Mucosa of stomach (tissue), 1 donor: Measurements from ENCODE around the gene STX16.

ENCODE experiments used
- H3K27me3 ChIP-seq: one replicate; pipeline ENCODE4 v1.7.0; 2013; ENCODE audit warnings: mild to moderate bottlenecking, low read length; ENCODE audit not compliant: control insufficient read depth, insufficient read depth
- H3K36me3 ChIP-seq: one replicate; pipeline ENCODE4 v1.7.0; 2013; ENCODE audit warnings: low read length; ENCODE audit not compliant: control insufficient read depth, insufficient read depth
- H3K4me1 ChIP-seq: one replicate; pipeline ENCODE4 v1.7.0; 2013; ENCODE audit warnings: mild to moderate bottlenecking, low read length; ENCODE audit not compliant: control insufficient read depth, insufficient read depth
- H3K4me3 ChIP-seq: one replicate; pipeline ENCODE4 v1.7.0; 2013; ENCODE audit warnings: low read length
- H3K9ac ChIP-seq: one replicate; pipeline ENCODE4 v1.7.0; 2013; ENCODE audit warnings: mild to moderate bottlenecking, low read length, moderate library complexity
- H3K9me3 ChIP-seq: one replicate; pipeline ENCODE4 v1.7.0; 2013; ENCODE audit warnings: mild to moderate bottlenecking, low read length, moderate library complexity; ENCODE audit not compliant: control insufficient read depth
- donor health status: Pancreatic carcinoma.

Gene STX16

GRCh38 chr20:58621906-58622548 is 29.1 kb upstream of the STX16 start:
- no peak overlapping the region for H3K4me3 ChIP-seq
- H3K9ac ChIP-seq: no peak overlapping the region
- H3K9me3 ChIP-seq: no peaks in the 10 kb centered on the region
- no peaks in the 10 kb centered on the region for H3K27me3 ChIP-seq
- no peaks in the 10 kb centered on the region for H3K36me3 ChIP-seq
- no peaks in the 10 kb centered on the region for H3K4me1 ChIP-seq

DNA sequence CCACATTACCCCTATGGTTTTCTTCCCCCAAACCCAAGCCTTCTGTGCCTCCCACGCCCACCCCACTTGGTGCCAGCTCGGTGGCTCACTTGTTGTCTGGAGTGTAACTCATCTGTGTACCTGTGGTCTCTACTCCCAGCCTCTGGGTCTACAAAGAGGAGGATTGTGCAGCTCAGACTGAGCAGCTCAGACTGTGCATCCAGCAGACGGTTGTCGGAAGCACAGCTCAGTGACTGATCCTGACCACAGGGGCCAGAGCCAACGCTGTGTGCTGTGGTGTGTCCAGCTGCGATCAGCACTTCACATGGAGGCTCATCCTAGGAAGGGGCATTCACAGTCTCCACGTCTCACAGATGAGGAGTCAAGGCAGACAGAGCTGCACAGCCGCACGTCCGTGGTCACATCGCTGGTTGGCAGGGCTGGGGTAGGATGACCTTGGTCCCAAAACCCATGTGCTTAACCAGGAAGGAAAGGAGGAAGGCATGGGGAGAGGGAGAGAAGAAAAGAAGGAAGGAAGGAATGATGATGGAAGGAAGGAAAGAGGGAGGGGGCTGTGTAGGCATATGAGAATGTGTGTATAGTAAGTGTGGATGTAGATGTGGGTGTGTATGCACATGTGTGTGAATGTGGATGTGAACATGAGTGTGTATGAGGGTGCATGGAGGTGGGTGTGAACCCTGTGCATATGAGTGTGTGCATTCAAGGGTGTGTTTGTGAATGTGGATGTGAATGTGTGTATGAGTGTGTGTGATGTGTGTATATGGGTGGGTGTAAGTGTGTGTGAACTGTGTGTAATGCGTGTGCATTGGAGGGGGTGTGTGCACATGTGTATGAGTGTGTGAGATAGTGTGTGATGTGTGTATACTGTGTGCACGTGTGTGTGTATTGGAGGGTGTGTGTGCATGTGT is 28.2 kb upstream of the STX16 start:
- no peaks in the 10 kb centered on the region for H3K4me1 ChIP-seq
- H3K27me3 ChIP-seq: no peaks in the 10 kb centered on the region
- no peak overlapping the region for H3K4me3 ChIP-seq
- no peaks in the 10 kb centered on the region for H3K36me3 ChIP-seq
- H3K9me3 ChIP-seq: no peaks in the 10 kb centered on the region
- H3K9ac ChIP-seq: no peak overlapping the region

DNA sequence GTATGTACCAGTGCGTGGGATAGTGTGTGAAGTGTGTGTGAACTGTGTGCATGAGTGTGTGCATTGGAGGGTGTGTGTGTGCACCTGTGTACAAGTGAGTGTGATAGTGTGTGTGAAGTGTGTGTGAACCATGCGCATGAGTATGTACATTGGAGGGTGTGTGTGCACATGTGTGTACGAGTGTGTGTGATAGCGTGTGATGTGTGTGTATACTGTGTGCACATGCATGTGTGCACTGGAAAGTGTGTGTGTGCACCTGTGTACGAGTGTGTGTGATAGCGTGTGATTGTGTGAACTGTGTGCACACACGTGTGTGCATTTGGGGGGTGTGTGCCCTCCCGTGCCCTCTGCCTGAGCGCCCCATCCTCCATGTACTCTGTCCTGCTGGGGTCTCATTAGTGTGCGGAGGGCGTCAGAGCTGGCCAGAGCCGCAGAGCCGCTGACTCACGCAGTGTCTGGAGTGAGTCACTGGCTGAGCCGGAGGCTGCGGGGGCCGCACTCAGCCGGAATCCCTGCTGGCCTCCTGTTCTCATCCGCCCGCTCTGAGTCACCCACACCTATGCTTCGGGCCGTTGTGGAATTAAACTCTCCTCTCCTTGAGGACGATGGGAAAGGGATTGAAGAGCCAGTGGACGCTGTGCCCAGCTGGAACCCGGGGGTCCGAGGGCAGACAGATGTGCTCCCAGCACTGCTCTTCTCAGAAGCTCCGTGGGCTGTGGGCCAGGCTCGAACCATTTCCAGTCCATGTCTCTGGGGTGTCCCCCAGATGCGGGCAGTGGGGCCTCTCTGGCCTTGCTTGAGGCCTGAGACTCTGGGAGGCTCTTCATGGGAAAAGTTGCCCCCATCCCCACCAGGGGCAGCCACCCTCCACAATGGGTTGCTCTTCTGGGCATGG is 27.3 kb upstream of the STX16 start:
- H3K4me3 ChIP-seq: no peak overlapping the region
- H3K27me3 ChIP-seq: no peaks in the 10 kb centered on the region
- H3K9me3 ChIP-seq: no peaks in the 10 kb centered on the region
- no peak overlapping the region for H3K9ac ChIP-seq
- H3K36me3 ChIP-seq: no peaks in the 10 kb centered on the region
- no peaks in the 10 kb centered on the region for H3K4me1 ChIP-seq

GRCh38 chr20:58624687-58625086 is 26.4 kb upstream of the STX16 start:
- H3K27me3 ChIP-seq: no peaks in the 10 kb centered on the region
- no peaks in the 10 kb centered on the region for H3K4me1 ChIP-seq
- H3K9ac ChIP-seq: no peak overlapping the region
- H3K4me3 ChIP-seq: no peak overlapping the region
- H3K9me3 ChIP-seq: no peaks in the 10 kb centered on the region
- H3K36me3 ChIP-seq: no peaks in the 10 kb centered on the region

DNA sequence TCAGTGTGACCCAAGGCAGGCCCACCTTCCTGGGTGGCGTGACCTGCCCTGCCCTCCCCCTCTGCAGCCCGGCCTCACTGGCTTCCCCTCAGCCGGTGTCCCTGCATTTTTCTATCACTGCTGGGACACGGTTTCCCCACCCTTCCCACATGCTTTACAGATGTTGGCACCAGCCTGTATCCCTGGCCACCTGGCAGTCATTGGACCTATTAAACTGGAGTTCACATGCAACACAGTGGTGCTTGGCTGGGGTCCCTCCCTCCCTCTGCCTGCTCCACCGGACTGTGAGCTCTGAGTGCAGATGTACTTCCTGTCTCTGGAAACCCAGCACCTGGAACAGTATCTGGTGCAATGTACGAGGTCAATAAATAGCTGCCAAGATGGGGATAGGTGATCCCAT is 25.5 kb upstream of the STX16 start:
- Histone ChIP-seq H3K27me3 (no peaks in the 10 kb centered on the region), H3K4me1 (no peaks in the 10 kb centered on the region), H3K4me3 (no peak overlapping the region), H3K9ac (no peak overlapping the region), H3K9me3 (no peaks in the 10 kb centered on the region), H3K36me3 (no peaks in the 10 kb centered on the region)

- Histone ChIP-seq H3K27me3 (peaks cover 4% of the 10 kb centered on the region), H3K9ac (no peak overlapping the region), H3K4me1 (no peaks in the 10 kb centered on the region)
Measured at GRCh38 chr20:58626051-58626450, 25.0 kb upstream of the STX16 start.

GRCh38 chr20:58627212-58628072 is 23.6 kb upstream of the STX16 start:
- H3K36me3 ChIP-seq: no peaks in the 10 kb centered on the region
- H3K4me1 ChIP-seq: no peaks in the 10 kb centered on the region
- H3K9ac ChIP-seq: no peak overlapping the region
- H3K4me3 ChIP-seq: no peak overlapping the region
- peaks cover 7% of the 10 kb centered on the region for H3K27me3 ChIP-seq
- no peaks in the 10 kb centered on the region for H3K9me3 ChIP-seq

More at GRCh38 chr20:58626051-58626450, 25.0 kb upstream of the STX16 start:
- H3K4me3 ChIP-seq: no peak overlapping the region
- no peaks in the 10 kb centered on the region for H3K9me3 ChIP-seq
- no peaks in the 10 kb centered on the region for H3K36me3 ChIP-seq

DNA sequence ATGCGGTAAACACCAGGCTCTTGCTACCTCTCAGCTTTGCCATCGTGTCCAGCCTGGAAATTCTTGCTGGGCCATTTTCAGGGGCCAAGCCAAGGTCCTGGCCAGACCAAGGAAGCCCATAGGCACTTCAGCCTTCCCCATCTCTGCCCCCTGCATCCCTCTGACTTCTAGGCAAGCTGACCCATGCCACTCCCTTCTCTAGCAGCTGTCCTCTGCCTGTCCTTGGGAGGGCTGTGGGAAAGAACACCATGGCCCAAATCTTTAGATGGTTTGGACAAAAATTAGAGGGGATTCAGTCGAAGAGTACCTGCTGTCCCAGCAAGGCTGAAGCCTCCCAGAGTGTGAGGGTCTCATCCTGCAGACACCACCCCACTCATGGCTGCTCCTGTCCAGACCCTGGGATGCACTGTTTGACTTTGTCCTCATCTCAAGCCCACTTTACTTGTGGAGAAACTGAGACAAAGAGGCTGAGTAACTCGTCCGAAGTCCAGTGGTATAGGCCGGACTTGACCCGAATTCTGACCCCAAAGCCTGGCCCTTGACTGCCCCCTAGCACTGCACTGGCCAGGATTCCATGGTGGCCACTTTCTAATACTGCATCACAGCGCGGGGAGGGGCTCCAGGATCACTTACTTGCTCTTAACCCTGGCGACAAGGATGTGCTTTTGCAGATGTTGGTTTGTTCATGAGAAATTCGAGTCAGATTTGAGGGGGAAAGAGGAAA is 22.4 kb upstream of the STX16 start:
- Histone ChIP-seq H3K27me3 (peaks cover 7% of the 10 kb centered on the region), H3K4me1 (no peaks in the 10 kb centered on the region), H3K9ac (no peak overlapping the region), H3K36me3 (no peaks in the 10 kb centered on the region), H3K9me3 (no peaks in the 10 kb centered on the region), H3K4me3 (no peak overlapping the region)

DNA sequence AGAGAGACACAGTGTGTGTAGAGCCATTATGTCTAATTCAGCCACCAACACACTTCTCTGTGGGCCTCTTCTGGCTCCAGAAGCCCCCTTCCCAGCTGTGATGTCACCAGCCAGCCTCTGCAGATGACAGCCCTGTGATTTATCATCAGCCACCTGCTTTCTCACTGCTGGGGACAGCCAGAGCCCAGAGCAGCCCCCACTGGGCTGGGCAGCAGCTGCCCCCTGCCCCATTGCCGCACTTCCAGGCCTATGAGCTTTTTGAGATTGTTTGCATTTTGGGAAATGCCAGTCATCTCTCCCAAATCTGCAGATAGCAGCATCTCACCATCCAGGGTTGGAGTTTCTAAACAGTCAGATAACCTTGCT is 21.9 kb upstream of the STX16 start:
- Histone ChIP-seq H3K9ac (no peak overlapping the region), H3K4me1 (no peaks in the 10 kb centered on the region), H3K4me3 (no peak overlapping the region), H3K9me3 (no peaks in the 10 kb centered on the region), H3K27me3 (peaks cover 7% of the 10 kb centered on the region), H3K36me3 (no peaks in the 10 kb centered on the region)

DNA sequence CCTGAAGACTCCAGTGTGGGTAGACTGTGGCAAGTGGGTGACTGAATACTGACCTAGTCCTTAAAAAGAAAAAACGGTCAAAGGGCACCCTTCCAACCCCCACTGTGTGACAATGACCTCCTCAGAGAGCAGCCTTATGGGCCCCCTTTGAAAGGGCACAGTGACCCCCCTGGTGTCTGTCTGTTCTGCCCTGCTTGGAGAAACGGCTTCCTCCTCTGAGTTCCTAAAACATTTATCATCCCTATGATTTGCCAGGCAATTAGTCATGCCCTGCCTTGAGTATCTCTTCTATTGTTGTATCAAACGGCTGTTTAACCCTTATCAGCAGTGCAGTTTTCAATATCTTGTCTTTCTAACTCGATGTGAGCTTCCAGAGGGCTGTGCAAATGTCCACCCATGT is 21.0 kb upstream of the STX16 start:
- H3K9ac ChIP-seq: no peak overlapping the region
- no peak overlapping the region for H3K4me3 ChIP-seq
- no peaks in the 10 kb centered on the region for H3K9me3 ChIP-seq
- peaks cover 7% of the 10 kb centered on the region for H3K27me3 ChIP-seq
- H3K36me3 ChIP-seq: no peaks in the 10 kb centered on the region
- H3K4me1 ChIP-seq: no peaks in the 10 kb centered on the region
